Transverse colon (tissue), 4 donors: ENCODE measurements around the gene ACAN. TPM values are rescaled to one million over a fixed set of nuclear protein-coding genes. Genes with fewer than 3 reads are reported as not detected.
A peak's percentile ranks its signal among the peaks of the same experiment; 100 is the strongest.

Experiments
- DNase-seq: peaks from one replicate; pipeline ENCODE4 v3.0.0-alpha.2; 2019
- H3K27ac ChIP-seq, 4 donors: fragments of 200-600 bp; sonication (generic); 2 replicates each; pipeline ENCODE4 v1.5.1; 2016 to 2018; ENCODE audit warnings: inconsistent platforms in 4 of 4
- H3K27me3 ChIP-seq: fragments of 200-600 bp; sonication (generic); 2 replicates; pipeline ENCODE4 v1.5.1; 2017; ENCODE audit warnings: inconsistent platforms
- H3K36me3 ChIP-seq, 4 donors: fragments of 200-600 bp; sonication (generic); 2 replicates each; pipeline ENCODE4 v1.5.1; 2017 to 2019; ENCODE audit warnings: inconsistent platforms in 4 of 4
- H3K4me1 ChIP-seq, 4 donors: fragments of 200-600 bp; sonication (generic); 2 replicates each; pipeline ENCODE4 v1.5.1; 2017 to 2020; ENCODE audit warnings: inconsistent platforms in 4 of 4
- H3K4me3 ChIP-seq, 4 donors: fragments of 200-600 bp; sonication (generic); 1 replicate in 1 of 4; 2 replicates in 3 of 4; pipeline versions ENCODE4 v1.5.1 to v1.6.1; 2017 to 2019; ENCODE audit warnings: inconsistent platforms in 4 of 4
- H3K9me3 ChIP-seq, 2 donors: fragments of 200-600 bp; sonication (generic); 2 replicates each; pipeline ENCODE4 v1.5.1; 2017 to 2019; ENCODE audit warnings: inconsistent platforms in 2 of 2
- EP300 ChIP-seq: sonication (generic); formaldehyde crosslinking; IDR thresholded peaks from one replicate; pipeline ENCODE4 v1.6.1; 2017; ENCODE audit warnings: antibody characterized with exemption, low read depth
- POLR2A ChIP-seq: fragments of 450-650 bp; IDR thresholded peaks from one replicate; pipeline ENCODE4 v1.6.1; 2016; ENCODE audit warnings: antibody characterized with exemption, mild to moderate bottlenecking, moderate library complexity
- POLR2AphosphoS5 ChIP-seq, 3 donors: sonication (generic); formaldehyde crosslinking; IDR thresholded peaks; one replicate each; pipeline ENCODE4 v1.6.1; 2016; ENCODE audit warnings: antibody characterized with exemption in 3 of 3
- WGBS, 2 donors: methylation state at CpG; one replicate each; pipeline ENCODE4 v1.1.5; 2018; ENCODE audit warnings: low coverage in 1 of 2; 5-methylcytosine and 5-hydroxymethylcytosine counted together
- in situ Hi-C, 4 donors: fragments of 200-750 bp; cut with MboI; loops; one replicate each; pipeline versions ENCODE4 v1.15.0 to v1.15.1; 2017; ENCODE audit warnings: low sequenced_read_pairs in 3 of 4, low pct_ligation_motif_present in 1 of 4, low pct_unique_long_range_greater_than_20kb in 1 of 4
- intact Hi-C: fragments of 100-400 bp; cut with DNase I; formaldehyde crosslinking; loops from one replicate; pipeline ENCODE4 v1.15.1; 2023; ENCODE audit warnings: low total_unique reads
- total RNA-seq, 4 donors: library from RNA; depleted of rRNA; stranded (reverse); fragments of >200 nt; gene quantifications; one replicate each; pipeline ENCODE4 v1.1.0, GENCODE V29; 2016
- TF ChIP-seq, protein P1 (sequence below), 5 experiments: fragments of 200-600 bp in 3 of 5; fragments of 450-650 bp in 2 of 5; sonication (generic) in 3 of 5; IDR thresholded peaks; 1 replicate in 2 of 5; 2 replicates in 3 of 5; pipeline ENCODE4 v1.5.1; 2016 to 2017; ENCODE audit warnings: antibody characterized with exemption in 5 of 5, inconsistent platforms in 3 of 5, mild to moderate bottlenecking in 2 of 5, moderate library complexity in 1 of 5

ACAN gene
- total RNA-seq, 4 donors from 2014 or later = 0.14 TPM; not detected in 3

DNA sequence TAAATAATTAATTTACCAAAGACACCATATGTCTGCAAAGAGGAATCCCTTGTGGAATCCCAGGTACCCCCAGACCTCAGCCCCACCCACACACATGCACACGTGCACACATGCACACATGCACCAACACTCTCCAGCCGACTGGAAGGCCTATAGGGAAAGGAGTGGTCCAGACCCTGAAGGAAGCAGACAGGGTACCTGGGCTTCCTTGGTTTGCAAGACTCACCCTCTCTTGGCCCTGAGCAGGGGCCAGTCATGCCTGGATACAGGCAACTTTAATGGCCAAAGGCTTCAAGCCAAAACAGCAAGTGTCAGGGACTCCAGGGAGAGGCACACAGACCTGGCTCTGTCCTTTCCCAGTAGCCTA, 101.0 kb downstream of the ACAN start:
- TF ChIP-seq POLR2A = no peak
- TF ChIP-seq EP300 = no peak
- no peak for TF ChIP-seq POLR2AphosphoS5 (IDR thresholded peaks at IDR 0.05)
- TF ChIP-seq, protein P1, sequence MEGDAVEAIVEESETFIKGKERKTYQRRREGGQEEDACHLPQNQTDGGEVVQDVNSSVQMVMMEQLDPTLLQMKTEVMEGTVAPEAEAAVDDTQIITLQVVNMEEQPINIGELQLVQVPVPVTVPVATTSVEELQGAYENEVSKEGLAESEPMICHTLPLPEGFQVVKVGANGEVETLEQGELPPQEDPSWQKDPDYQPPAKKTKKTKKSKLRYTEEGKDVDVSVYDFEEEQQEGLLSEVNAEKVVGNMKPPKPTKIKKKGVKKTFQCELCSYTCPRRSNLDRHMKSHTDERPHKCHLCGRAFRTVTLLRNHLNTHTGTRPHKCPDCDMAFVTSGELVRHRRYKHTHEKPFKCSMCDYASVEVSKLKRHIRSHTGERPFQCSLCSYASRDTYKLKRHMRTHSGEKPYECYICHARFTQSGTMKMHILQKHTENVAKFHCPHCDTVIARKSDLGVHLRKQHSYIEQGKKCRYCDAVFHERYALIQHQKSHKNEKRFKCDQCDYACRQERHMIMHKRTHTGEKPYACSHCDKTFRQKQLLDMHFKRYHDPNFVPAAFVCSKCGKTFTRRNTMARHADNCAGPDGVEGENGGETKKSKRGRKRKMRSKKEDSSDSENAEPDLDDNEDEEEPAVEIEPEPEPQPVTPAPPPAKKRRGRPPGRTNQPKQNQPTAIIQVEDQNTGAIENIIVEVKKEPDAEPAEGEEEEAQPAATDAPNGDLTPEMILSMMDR (IDR thresholded peaks at IDR 0.05) = no peak
- Histone ChIP-seq H3K27me3 (no peaks in the 10 kb centered on the region), H3K4me3 (no peak overlapping the region), H3K36me3 (no peaks in the 10 kb centered on the region), H3K27ac (no peak overlapping the region), H3K4me1 (peaks cover 0 to 12% (median 4%) of the 10 kb centered on the region in 4 donors), H3K9me3 (no peaks in the 10 kb centered on the region)
- intact Hi-C loops = loop anchor here (10.0 kb wide), 1 partner anchor 271 kb away; no protein-coding TSS in a partner anchor
- in situ Hi-C loops = loop anchor here (10.0 to 25.0 kb wide), 4 partner anchors 111 to 283 kb away; no protein-coding TSS in a partner anchor
- 50 to 71% methylated on average over 2 of the region's 2 CpGs for WGBS, 2 donors
- DNase-seq = no peak

DNA sequence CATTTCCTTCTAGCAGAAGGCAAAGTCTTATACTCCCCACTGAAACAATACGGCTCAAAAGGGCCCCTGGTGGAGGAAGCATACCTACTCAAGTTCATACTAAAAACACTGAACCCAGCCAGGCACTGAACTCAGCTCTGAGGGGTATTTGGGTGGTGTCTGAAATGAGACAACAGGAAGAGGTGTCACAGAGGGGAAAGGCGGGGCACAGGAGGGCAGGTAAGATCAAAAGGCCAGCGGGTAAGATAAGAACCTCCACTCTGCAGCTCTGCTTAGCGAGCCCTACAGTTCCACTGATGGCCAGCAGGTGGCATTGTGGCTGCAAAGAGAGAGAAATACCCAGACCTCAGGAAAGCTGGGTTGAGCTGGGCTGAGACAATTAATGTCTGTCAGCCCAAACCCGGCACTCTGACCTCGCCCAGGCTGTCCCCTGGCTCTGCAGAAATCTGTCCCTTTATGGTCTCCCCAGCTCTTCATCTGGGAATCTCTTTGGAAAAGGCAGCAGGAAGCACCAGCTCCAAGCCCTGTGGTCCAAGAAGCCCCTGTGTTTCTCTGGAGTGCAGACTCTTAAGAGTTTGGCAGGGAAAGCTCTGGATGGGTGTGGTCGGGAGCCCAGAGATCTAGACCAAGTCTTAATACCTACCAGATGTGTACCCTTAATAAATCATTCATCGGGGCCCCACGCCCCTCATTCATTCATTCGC, 101.5 kb downstream of the ACAN start:
- in situ Hi-C loops (loop anchor here (10.0 to 25.0 kb wide), 4 partner anchors 110 to 283 kb away; no protein-coding TSS in a partner anchor), intact Hi-C loops (loop anchor here (5.0 to 10.0 kb wide), 2 partner anchors 113 to 270 kb away; no protein-coding TSS in a partner anchor)
- H3K27me3 ChIP-seq = no peaks in the 10 kb centered on the region
- H3K9me3 ChIP-seq = no peaks in the 10 kb centered on the region
- WGBS, 2 donors = 23 to 30% methylated on average over 4 to 10 of the region's 10 CpGs
- H3K36me3 ChIP-seq = no peaks in the 10 kb centered on the region
- H3K27ac ChIP-seq = no peak overlapping the region
- H3K4me3 ChIP-seq = no peak overlapping the region
- TF ChIP-seq POLR2A = no peak
- TF ChIP-seq, protein P1 (IDR thresholded peaks at IDR 0.05) = peak; percentile 95 to 99 (median 99)
- H3K4me1 ChIP-seq = peaks cover 0 to 12% (median 4%) of the 10 kb centered on the region in 4 donors
- peak; percentile 87 for DNase-seq

DNA sequence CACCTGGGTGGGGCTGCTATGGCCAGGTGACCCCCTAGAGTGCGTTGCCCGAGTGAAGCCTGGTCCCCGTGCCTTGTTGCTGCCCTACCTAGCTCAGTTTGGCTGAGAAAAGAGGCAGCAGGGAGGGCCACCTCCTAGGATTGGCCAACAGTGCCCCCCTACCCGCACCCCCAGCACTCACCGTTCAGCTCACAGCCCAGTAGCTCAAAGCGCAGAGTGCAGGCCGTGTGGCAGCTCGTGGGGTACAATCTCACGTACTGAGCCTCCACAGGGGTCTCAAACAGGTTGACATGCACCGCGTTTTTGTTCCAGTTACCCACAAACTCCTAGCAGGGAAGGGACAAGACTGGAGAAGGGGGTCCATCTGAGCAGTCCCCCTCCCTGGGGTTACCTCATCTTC, 102.3 kb downstream of the ACAN start:
- peaks cover 0 to 12% (median 4%) of the 10 kb centered on the region in 4 donors for H3K4me1 ChIP-seq
- TF ChIP-seq POLR2A = no peak
- no peak for TF ChIP-seq EP300
- TF ChIP-seq, protein P1 (IDR thresholded peaks at IDR 0.05) = no peak
- TF ChIP-seq POLR2AphosphoS5 (IDR thresholded peaks at IDR 0.05) = no peak
- WGBS, 2 donors = 69% methylated on average over 8 of the region's 11 CpGs; no CpG with 5 or more reads in 1 of the 2 donors
- no peaks in the 10 kb centered on the region for H3K36me3 ChIP-seq
- in situ Hi-C loops (loop anchor here (10.0 to 25.0 kb wide), 4 partner anchors 109 to 282 kb away; no protein-coding TSS in a partner anchor), intact Hi-C loops (loop anchor here (5.0 to 10.0 kb wide), 2 partner anchors 112 to 269 kb away; no protein-coding TSS in a partner anchor)
- H3K4me3 ChIP-seq = no peak overlapping the region
- H3K9me3 ChIP-seq = no peaks in the 10 kb centered on the region
- DNase-seq = no peak
- no peak overlapping the region for H3K27ac ChIP-seq
- H3K27me3 ChIP-seq = no peaks in the 10 kb centered on the region

DNA sequence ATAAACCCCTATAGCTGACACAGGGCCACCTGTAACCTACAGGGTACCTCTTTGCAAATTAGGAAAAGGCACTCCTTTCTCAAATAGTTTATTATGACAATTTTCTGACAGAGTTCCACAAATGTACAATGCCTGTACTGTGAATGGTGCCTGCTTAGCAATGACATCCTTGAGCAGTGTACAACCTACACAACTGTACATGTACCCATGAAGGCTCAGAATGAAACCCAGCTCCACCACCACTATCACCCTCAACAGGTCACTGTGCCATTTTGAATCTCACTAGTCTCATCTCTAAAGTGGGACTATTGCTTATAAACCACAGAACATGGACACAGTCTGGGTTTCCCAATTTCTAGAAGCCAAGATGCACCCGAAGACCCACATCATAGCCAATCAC, 102.9 kb downstream of the ACAN start:
- Histone ChIP-seq H3K27me3 (no peaks in the 10 kb centered on the region), H3K36me3 (no peaks in the 10 kb centered on the region), H3K27ac (no peak overlapping the region), H3K9me3 (no peaks in the 10 kb centered on the region), H3K4me3 (no peak overlapping the region), H3K4me1 (peaks cover 0 to 12% (median 4%) of the 10 kb centered on the region in 4 donors)
- intact Hi-C loops = loop anchor here (5.0 to 10.0 kb wide), 2 partner anchors 111 to 269 kb away; no protein-coding TSS in a partner anchor
- in situ Hi-C loops = loop anchor here (10.0 to 25.0 kb wide), 4 partner anchors 109 to 281 kb away; no protein-coding TSS in a partner anchor
- DNase-seq = no peak
- no peak for TF ChIP-seq POLR2AphosphoS5 (IDR thresholded peaks at IDR 0.05)
- 82% methylated on average over 1 of the region's 1 CpG; no CpG with 5 or more reads in 1 of the 2 donors for WGBS, 2 donors
